ENCODE data around the gene PAPPA. TPM values are rescaled to one million over a fixed set of nuclear protein-coding genes. Genes with fewer than 3 reads are reported as not detected.
A peak's percentile ranks its signal among the peaks of the same experiment; 100 is the strongest.

Gene PAPPA
- polyA plus RNA-seq, 1 of the 3 experiments (the other 2 are of a cell fraction): 44.5 TPM

DNA sequence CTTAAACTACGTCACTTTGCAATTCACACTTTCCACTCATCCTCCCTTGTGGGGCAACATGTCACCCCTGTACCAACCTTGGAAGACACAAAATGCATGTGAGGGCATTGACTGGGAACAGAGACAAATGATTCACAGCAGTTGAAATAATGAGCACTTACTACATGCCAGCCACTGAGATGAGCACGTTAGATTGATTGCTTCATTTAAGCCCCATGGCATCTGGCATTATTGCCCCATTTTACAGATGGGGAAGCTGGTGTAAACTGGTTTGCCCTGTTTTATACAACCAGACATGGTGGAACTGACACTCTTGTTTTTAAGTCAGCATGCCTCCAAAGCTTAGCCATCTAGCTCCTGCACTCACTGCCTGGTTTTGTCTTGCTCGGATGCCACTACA lies 204.7 kb downstream of the PAPPA start:
- CTCF ChIA-PET: no interaction called here
- Histone ChIP-seq H2AFZ (ENCODE audit: low read depth) (no peak overlapping the region), H3K27ac (ENCODE audit: low read depth in 2 of 2, low read length in 1 of 2) (peak overlapping the region in 1 of 2 experiments; percentile 11; a peak in 1 of 4 replicates), H3F3A (replicated peaks; ENCODE audit: insufficient read depth) (peaks cover 19% of the 10 kb centered on the region), H3K9me2 (no peaks in the 10 kb centered on the region), H3K9me3 (no peaks in the 10 kb centered on the region), H3K9ac (no peak overlapping the region), H3K4me1 (ENCODE audit: control insufficient read depth in 1 of 2, insufficient read depth in 2 of 2, low read depth in 1 of 2, low read length in 1 of 2) (no peaks in the 10 kb centered on the region), H3K36me3 (replicated peaks in 1 of 2; ENCODE audit: control insufficient read depth in 1 of 2, insufficient read depth in 2 of 2, low read length in 1 of 2) (peaks cover 65 to 80% of the 10 kb centered on the region in 2 experiments), H3K4me2 (no peak overlapping the region), H4K20me1 (ENCODE audit: insufficient read depth) (peaks cover 32% of the 10 kb centered on the region), H3K27me3 (ENCODE audit: insufficient read depth) (no peaks in the 10 kb centered on the region), H3K79me2 (ENCODE audit: insufficient read depth) (no peaks in the 10 kb centered on the region), H3K4me3 (ENCODE audit: low read depth in 2 of 2, low read length in 1 of 2) (no peak overlapping the region)
- no peak for DNase-seq
- POLR2A ChIA-PET: no interaction called here
- TF ChIP-seq YY1 (IDR thresholded peaks at IDR 0.05; ENCODE audit: low read depth) (no peak), EZH2phosphoT487 (IDR thresholded peaks at IDR 0.05; ENCODE audit: borderline replicate concordance, low read depth) (no peak), SMC3 (IDR thresholded peaks at IDR 0.05; ENCODE audit: low read depth, low read length) (no peak), RFX5 (IDR thresholded peaks at IDR 0.05; ENCODE audit: low read length) (no peak), RAD21 (IDR thresholded peaks at IDR 0.05; ENCODE audit: low read length) (no peak), FOXM1 (IDR thresholded peaks at IDR 0.05; ENCODE audit: low read depth) (no peak), GABPA (IDR thresholded peaks at IDR 0.05; ENCODE audit: low read depth) (no peak), CHD2 (IDR thresholded peaks at IDR 0.05; ENCODE audit: low read length, partially characterized antibody) (no peak), ELF1 (IDR thresholded peaks at IDR 0.05) (no peak), MEF2A (IDR thresholded peaks at IDR 0.05; ENCODE audit: borderline replicate concordance, low read depth) (no peak), EP300 (IDR thresholded peaks at IDR 0.05; ENCODE audit: borderline replicate concordance in 1 of 2, low read depth in 1 of 2, low read length in 1 of 2) (no peak), SIN3A (IDR thresholded peaks at IDR 0.05; ENCODE audit: borderline replicate concordance, low read depth, low read length) (no peak), RXRA (IDR thresholded peaks at IDR 0.05; ENCODE audit: borderline replicate concordance, low read depth) (no peak), TAF1 (IDR thresholded peaks at IDR 0.05; ENCODE audit: borderline replicate concordance, low read depth, low read length) (no peak), FOXJ3 (CRISPR knock-in tag; IDR thresholded peaks at IDR 0.05) (no peak), GATA2 (CRISPR knock-in tag; IDR thresholded peaks at IDR 0.05) (no peak), NRF1 (IDR thresholded peaks at IDR 0.05; ENCODE audit: low read depth, low read length) (no peak)
- TF ChIP-seq, protein P1, sequence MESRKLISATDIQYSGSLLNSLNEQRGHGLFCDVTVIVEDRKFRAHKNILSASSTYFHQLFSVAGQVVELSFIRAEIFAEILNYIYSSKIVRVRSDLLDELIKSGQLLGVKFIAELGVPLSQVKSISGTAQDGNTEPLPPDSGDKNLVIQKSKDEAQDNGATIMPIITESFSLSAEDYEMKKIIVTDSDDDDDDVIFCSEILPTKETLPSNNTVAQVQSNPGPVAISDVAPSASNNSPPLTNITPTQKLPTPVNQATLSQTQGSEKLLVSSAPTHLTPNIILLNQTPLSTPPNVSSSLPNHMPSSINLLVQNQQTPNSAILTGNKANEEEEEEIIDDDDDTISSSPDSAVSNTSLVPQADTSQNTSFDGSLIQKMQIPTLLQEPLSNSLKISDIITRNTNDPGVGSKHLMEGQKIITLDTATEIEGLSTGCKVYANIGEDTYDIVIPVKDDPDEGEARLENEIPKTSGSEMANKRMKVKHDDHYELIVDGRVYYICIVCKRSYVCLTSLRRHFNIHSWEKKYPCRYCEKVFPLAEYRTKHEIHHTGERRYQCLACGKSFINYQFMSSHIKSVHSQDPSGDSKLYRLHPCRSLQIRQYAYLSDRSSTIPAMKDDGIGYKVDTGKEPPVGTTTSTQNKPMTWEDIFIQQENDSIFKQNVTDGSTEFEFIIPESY (IDR thresholded peaks at IDR 0.05; ENCODE audit: borderline replicate concordance, low read depth): no peak
- TF ChIP-seq, protein P2, sequence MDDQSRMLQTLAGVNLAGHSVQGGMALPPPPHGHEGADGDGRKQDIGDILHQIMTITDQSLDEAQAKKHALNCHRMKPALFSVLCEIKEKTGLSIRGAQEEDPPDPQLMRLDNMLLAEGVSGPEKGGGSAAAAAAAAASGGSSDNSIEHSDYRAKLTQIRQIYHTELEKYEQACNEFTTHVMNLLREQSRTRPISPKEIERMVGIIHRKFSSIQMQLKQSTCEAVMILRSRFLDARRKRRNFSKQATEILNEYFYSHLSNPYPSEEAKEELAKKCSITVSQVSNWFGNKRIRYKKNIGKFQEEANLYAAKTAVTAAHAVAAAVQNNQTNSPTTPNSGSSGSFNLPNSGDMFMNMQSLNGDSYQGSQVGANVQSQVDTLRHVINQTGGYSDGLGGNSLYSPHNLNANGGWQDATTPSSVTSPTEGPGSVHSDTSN (IDR thresholded peaks at IDR 0.05): no peak
- WGBS (ENCODE audit: low lambda C conversion rate): 91% methylated on average over 3 of the region's 3 CpGs
